GM21528 (cell line): ENCODE data around the gene BCO1.
A peak's percentile ranks its signal among the peaks of the same experiment; 100 is the strongest.

Experiments
- ATAC-seq: cut with Tn5 transposase; IDR thresholded peaks from one replicate; pipeline ENCODE4 v1.9.1; 2021; ENCODE audit warnings: mild to moderate bottlenecking, moderate library complexity; ENCODE audit not compliant: unreplicated experiment, low FRiP score

BCO1 gene

DNA sequence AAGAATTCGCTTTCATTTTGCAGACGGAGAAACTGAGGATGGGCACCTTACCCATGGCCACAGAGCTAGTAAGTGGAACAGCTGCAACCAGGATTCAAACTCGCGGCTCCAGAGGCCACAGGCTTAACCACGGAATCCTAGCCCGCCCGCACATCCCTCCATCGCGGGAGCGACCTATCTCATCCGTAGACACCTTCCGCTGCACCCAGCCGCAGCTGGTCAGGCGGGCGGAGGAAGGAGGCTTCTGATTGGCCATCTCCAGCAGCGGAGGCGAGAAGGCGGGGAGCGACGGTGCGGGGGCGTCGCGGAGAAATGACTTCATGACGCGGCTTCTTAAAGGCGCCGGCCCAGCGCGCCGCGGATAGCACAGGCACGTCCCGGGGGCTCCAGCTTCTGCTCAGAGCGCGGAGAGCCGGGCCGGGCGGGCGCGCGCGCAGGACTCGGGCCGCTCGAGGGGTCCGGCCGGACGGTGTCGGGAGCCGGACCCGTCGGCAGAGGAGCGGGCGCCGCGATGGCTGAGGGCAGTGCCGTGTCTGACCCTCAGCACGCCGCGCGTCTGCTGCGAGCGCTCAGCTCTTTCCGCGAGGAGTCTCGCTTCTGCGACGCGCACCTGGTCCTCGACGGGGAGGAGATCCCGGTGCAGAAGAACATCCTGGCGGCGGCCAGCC lies 76.2 kb downstream of the BCO1 start, which contains the start of gene GAN:
GAN (plus strand) TSS at position 360 of the 668 bp plus-strand sequence; CDS start at position 512, 152 bp downstream.
- peak; percentile 95 for ATAC-seq

DNA sequence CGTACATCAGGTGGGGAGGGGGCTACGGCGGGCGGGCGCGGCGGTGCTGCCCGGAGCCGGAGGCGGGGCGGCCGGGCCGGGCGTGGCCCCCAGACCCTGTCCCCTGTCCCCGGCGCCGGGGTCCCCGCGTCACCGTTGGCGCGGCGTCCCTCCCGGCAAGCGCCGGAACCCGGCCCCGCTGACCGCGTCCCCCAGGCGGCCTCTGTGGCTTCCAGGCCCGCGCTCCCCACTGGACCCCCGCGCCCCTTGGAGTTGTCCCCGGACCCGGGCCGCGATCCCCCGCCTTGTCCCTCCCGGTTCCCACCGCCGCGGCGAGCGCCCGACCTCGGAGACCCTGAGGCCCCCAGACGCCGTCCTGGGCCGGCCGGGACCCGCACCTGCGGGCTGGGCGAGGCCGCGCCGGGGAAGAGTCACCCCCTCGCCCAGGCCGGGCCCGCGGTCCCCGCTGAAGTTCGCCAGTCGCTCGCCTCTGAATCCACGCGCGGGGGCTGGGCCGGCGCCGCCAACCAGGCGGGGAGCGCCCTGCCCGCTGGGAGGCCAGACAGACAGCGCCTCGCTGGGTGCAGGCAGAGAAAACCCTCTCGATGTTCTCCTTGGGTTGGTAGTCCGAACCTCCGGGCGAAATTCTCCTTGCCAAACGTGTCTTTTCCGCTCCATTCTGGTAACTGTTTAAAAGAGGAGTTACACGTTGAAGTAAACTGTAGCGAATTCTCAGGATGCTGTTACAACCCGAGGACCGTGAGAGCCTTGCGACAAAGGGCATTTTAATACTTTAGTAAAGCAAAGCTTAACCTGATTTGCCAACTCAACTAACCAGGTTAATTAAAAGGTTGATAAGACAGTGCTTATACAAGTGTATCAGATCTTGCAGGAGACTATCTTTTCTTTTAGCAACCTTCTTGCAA lies 77.0 kb downstream of the BCO1 start:
- peak; percentile 38 for ATAC-seq

- ATAC-seq: no peak
Measured at GRCh38 chr16:81316176-81316496, 77.6 kb downstream of the BCO1 start.

DNA sequence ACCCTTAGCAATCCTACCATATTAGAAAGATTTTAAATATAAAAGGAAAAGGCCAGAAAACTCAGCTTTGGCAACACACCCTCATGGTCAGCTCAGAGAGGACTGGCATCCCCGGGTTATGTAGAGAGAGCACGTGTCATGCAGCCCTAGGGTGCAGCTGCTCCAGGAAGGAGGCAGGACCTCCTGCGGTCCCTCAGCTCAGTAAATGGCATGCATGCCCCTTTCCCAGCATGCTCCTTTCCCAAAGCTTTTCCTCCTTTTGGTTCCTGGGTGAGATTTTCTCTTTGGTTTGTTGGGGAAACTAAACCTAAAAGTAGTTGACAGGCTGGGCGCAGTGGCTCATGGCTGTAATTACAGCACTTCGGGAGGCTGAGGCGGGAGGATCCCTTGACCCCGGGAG lies 80.2 kb downstream of the BCO1 start:
- no peak for ATAC-seq

GRCh38 chr16:81319221-81319912 lies 80.9 kb downstream of the BCO1 start:
- ATAC-seq: no peak

DNA sequence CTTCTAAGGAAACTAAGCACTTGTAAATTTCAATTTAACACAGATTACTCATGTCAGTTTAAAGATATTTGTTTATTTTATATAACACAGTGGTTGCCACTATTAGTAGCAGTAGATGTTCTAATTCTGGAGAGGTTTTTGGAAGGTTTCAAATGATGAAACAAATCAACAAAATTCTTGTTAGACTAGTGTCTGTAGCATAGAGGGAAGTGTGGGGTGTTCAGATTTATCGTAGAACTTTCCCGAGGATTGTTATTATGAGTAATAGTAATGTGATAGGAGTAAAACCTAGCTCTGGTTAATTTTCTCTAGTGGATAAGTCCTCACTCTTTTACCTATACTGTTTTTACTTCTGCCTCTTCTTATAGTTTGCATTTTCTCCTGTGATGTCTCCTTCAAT lies 82.5 kb downstream of the BCO1 start:
- ATAC-seq: no peak

- no peak for ATAC-seq
Measured at GRCh38 chr16:81321536-81321935, 83.0 kb downstream of the BCO1 start.

DNA sequence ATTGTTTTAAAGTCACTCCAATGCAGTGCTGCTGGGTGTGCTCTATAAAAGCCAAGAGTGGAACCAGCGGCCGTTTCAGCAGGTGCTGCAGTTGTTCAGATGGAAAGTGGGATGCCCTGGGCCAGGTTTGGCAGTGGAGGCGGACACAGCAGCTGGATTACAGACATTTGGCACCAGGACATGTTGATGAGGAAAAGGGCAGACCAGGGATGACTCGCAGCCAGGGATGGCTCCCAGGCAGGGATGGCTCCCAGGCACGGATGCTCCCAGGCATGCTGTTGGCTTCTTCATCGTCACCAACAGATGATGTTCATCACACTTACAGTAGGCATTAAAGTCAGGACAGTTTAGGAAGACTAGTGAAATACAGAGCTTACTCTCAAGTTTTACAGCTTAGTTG lies 86.3 kb downstream of the BCO1 start:
- ATAC-seq: no peak

DNA sequence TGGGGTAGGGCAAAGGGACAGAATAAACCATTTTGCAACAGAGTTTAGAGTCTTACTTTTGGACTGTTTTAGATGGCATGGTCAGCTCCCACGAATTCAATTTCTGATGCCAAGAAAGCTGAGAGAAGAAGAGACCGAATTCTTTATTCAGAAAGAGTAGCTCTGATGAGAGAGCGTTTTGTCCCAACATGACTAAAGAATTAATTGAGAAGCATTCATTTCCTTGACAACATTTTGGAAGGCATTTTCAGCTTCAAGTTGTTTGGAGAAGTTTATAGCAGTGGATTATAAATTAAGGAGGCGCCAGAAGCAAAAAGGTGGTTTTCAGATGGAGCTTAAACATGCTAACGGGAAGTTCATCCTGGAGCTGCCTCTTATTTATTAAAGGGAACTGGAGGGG lies 88.5 kb downstream of the BCO1 start:
- ATAC-seq: no peak

DNA sequence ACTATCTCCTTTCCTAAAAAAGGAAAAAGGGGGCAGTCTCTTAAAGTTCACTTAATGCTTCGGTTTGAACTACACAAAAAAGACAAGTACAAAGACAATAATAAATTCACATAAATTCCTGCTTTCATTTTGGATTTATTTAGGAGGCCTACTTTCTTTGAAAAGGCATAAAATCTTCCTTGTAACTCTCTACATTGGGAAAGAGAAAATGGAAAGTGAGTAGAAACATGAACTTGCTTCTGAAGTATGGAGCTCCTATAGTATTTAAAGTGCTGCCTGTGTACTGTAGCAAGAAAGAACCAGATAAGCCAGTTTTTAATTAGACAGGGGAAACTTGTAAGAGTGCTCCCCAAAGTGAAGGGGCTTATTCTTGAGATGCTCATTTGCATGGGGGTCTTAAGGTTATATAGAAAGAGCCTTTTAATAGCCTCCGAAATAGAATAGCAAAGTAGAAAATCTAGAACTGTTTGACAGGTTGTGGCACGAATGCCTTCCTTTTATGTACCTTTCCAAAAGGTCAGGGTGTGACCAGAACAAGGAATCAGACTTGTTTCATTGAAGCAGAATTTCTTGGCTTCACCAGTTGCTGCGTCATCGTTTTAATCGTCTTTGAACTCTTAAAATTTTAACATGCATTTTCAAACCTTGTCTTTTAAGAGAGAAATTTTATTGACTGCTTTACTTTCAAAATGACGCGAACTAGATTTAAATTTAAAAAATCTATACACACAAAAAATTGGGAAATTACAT lies 89.1 kb downstream of the BCO1 start:
- no peak for ATAC-seq

DNA sequence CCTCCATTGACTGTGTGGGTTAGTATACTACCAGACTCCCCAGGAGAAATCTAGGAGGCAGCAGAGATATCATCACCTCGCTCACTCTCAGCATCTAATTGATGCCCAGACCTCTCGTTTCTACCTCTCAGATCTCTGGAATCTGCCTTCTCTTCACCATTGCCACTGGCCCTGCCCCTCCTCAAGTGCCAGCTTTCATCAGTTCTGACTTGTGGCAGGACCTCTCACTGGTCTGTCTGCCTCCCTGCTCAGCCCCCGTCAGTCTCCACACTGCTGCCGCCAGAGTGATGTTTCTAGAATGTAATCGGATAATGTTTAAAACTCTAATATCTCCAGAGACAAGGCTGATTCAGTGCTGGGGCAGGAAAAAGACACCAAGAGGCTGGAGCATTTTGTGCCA lies 91.5 kb downstream of the BCO1 start:
- no peak for ATAC-seq

DNA sequence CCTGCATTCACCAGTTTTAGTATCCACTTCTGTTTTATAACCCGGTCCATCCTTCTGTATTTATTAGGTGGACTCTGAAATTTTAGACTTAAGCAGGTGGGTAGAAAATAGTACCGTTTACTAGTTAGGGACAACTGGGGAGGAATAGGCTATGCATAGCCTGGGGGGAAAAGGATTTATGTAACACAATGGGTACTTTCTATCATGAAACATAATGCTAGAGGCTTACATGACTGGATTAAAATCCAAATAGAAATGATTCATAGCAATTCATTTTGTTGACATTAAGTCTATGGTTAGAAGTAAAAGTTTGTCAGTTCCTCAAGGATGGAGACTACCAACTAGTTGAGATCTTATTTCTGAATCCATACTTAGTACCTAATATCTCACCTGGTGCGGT lies 94.9 kb downstream of the BCO1 start:
- ATAC-seq: no peak

GRCh38 chr16:81335669-81336068 lies 97.2 kb downstream of the BCO1 start:
- no peak for ATAC-seq

DNA sequence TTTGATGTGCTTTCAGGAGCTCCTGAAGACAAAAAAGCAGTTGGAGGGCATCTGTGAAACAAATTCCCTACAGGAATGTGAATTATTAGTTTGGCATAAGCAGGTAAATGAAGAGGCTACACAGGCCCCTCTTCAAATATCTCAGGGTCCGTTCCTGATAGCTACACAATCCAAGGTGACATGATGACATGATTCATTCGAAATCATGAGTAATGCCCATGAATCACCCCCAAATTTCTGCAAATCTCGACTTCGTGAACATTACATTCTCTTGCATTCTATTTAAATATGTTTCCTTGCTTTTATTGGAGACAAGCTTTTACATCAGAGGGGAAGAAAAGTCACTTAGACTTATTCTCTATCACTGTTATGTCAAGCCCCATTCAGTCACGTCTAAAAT lies 98.6 kb downstream of the BCO1 start:
- no peak for ATAC-seq
